GM21381 (cell line): ENCODE measurements around the gene ARHGEF4.

ENCODE experiments used
- ATAC-seq: cut with Tn5 transposase; IDR thresholded peaks from one replicate; pipeline ENCODE4 v1.9.1; 2021; ENCODE audit warnings: mild to moderate bottlenecking, moderate library complexity; ENCODE audit not compliant: unreplicated experiment

Gene ARHGEF4

GRCh38 chr2:131035112-131035825, 198.6 kb downstream of the ARHGEF4 start:
- no peak for ATAC-seq

GRCh38 chr2:131035826-131036231, 199.1 kb downstream of the ARHGEF4 start:
- no peak for ATAC-seq

- ATAC-seq: no peak
Measured at GRCh38 chr2:131036269-131036668, 199.6 kb downstream of the ARHGEF4 start.

GRCh38 chr2:131036696-131037397, 200.1 kb downstream of the ARHGEF4 start:
- no peak for ATAC-seq

GRCh38 chr2:131037398-131038257, 200.9 kb downstream of the ARHGEF4 start:
- ATAC-seq: no peak

- ATAC-seq: no peak
Measured at GRCh38 chr2:131038258-131039100, 201.8 kb downstream of the ARHGEF4 start.

GRCh38 chr2:131039101-131039440, 202.4 kb downstream of the ARHGEF4 start:
- no peak for ATAC-seq

GRCh38 chr2:131039535-131039907, 202.8 kb downstream of the ARHGEF4 start:
- ATAC-seq: no peak

GRCh38 chr2:131039908-131040660, 203.4 kb downstream of the ARHGEF4 start:
- no peak for ATAC-seq

GRCh38 chr2:131040661-131041401, 204.1 kb downstream of the ARHGEF4 start:
- no peak for ATAC-seq

- ATAC-seq: no peak
Measured at GRCh38 chr2:131041402-131042147, 204.9 kb downstream of the ARHGEF4 start.

- ATAC-seq: no peak
Measured at GRCh38 chr2:131042148-131042775, 205.5 kb downstream of the ARHGEF4 start.

GRCh38 chr2:131043199-131044074, 206.7 kb downstream of the ARHGEF4 start:
- no peak for ATAC-seq

- no peak for ATAC-seq
Measured at GRCh38 chr2:131044075-131044756, 207.5 kb downstream of the ARHGEF4 start.

- ATAC-seq: no peak
Measured at GRCh38 chr2:131044757-131045150, 208.0 kb downstream of the ARHGEF4 start.

- ATAC-seq: no peak
Measured at GRCh38 chr2:131045286-131046027, 208.7 kb downstream of the ARHGEF4 start.
